ENCODE results near the gene ABLIM1.
A peak's percentile ranks its signal among the peaks of the same experiment; 100 is the strongest.

The ABLIM1 gene

GRCh38 chr10:114631666-114632417, 26.2 kb downstream of the ABLIM1 start (continued):
- TF ChIP-seq ZNF561 (tag by site-specific recombination; IDR thresholded peaks at IDR 0.05; ENCODE audit: borderline replicate concordance) (no peak; the same call in 1 of the 2 replicates), ZNF37A (tag by site-specific recombination; IDR thresholded peaks at IDR 0.05) (no peak), ZNF785 (tag by site-specific recombination; IDR thresholded peaks at IDR 0.05) (no peak), ZNF398 (tag by site-specific recombination; IDR thresholded peaks at IDR 0.05) (no peak), REST (tag by site-specific recombination; IDR thresholded peaks at IDR 0.05) (no peak), ZNF639 (tag by site-specific recombination; IDR thresholded peaks at IDR 0.05) (no peak), ZNF664 (tag by site-specific recombination; IDR thresholded peaks at IDR 0.05) (no peak), ZBTB8A (tag by site-specific recombination; IDR thresholded peaks at IDR 0.05) (peak; percentile 49; the same call in 1 of the 2 replicates), ZNF175 (tag by site-specific recombination; IDR thresholded peaks at IDR 0.05) (no peak), ZNF670 (tag by site-specific recombination; IDR thresholded peaks at IDR 0.05; ENCODE audit: low read depth) (no peak), ZNF555 (tag by site-specific recombination; conservative IDR thresholded peaks at IDR 0.05) (no peak), ZNF791 (tag by site-specific recombination; IDR thresholded peaks at IDR 0.05) (no peak), ZFP37 (tag by site-specific recombination; IDR thresholded peaks at IDR 0.05) (no peak), ELK4 (IDR thresholded peaks at IDR 0.05; ENCODE audit: borderline replicate concordance, low read depth, low read length) (no peak), SALL2 (tag by site-specific recombination; IDR thresholded peaks at IDR 0.05; ENCODE audit: borderline replicate concordance) (no peak), ZNF214 (tag by site-specific recombination; IDR thresholded peaks at IDR 0.05; ENCODE audit: borderline replicate concordance) (no peak), PRDM2 (tag by site-specific recombination; IDR thresholded peaks at IDR 0.05; ENCODE audit: borderline replicate concordance) (no peak), GLI4 (tag by site-specific recombination; IDR thresholded peaks at IDR 0.05) (no peak)
- TF ChIP-seq, protein P1, sequence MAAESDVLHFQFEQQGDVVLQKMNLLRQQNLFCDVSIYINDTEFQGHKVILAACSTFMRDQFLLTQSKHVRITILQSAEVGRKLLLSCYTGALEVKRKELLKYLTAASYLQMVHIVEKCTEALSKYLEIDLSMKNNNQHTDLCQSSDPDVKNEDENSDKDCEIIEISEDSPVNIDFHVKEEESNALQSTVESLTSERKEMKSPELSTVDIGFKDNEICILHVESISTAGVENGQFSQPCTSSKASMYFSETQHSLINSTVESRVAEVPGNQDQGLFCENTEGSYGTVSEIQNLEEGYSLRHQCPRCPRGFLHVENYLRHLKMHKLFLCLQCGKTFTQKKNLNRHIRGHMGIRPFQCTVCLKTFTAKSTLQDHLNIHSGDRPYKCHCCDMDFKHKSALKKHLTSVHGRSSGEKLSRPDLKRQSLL (tag by site-specific recombination; IDR thresholded peaks at IDR 0.05) = no peak
- TF ChIP-seq, protein P2, sequence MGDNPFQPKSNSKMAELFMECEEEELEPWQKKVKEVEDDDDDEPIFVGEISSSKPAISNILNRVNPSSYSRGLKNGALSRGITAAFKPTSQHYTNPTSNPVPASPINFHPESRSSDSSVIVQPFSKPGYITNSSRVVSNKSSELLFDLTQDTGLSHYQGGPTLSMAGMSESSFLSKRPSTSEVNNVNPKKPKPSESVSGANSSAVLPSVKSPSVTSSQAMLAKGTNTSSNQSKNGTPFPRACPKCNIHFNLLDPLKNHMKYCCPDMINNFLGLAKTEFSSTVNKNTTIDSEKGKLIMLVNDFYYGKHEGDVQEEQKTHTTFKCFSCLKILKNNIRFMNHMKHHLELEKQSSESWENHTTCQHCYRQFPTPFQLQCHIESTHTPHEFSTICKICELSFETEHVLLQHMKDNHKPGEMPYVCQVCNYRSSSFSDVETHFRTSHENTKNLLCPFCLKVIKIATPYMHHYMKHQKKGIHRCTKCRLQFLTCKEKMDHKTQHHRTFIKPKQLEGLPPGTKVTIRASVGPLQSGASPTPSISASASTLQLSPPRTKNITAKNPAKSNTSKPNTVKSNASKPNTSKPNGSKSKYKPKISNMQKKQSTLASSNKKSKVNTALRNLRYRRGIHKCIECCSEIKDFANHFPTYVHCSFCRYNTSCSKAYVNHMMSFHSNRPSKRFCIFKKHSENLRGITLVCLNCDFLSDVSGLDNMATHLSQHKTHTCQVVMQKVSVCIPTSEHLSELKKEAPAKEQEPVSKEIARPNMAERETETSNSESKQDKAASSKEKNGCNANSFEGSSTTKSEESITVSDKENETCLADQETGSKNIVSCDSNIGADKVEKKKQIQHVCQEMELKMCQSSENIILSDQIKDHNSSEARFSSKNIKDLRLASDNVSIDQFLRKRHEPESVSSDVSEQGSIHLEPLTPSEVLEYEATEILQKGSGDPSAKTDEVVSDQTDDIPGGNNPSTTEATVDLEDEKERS (tag by site-specific recombination; IDR thresholded peaks at IDR 0.05) = no peak
